DMS 273 treated with DMSO at 0.1 percent for 48 hours (cell line): ENCODE data around the gene RFLNA.
A peak's percentile ranks its signal among the peaks of the same experiment; 100 is the strongest.

Source experiments
- DNase-seq: peaks from one replicate; lab custom pipeline; 2025; lab: John Stamatoyannopoulos, UW

Gene RFLNA

GRCh38 chr12:124294780-124295341 lies at the start of gene RFLNA:
Gene RFLNA, plus strand, starts transcription at chr12:124295093. Its CDS starts 337 bp downstream, at chr12:124295430.
- DNase-seq: no peak

GRCh38 chr12:124247331-124247730 lies 47.6 kb upstream of the RFLNA start:
- no peak for DNase-seq

DNA sequence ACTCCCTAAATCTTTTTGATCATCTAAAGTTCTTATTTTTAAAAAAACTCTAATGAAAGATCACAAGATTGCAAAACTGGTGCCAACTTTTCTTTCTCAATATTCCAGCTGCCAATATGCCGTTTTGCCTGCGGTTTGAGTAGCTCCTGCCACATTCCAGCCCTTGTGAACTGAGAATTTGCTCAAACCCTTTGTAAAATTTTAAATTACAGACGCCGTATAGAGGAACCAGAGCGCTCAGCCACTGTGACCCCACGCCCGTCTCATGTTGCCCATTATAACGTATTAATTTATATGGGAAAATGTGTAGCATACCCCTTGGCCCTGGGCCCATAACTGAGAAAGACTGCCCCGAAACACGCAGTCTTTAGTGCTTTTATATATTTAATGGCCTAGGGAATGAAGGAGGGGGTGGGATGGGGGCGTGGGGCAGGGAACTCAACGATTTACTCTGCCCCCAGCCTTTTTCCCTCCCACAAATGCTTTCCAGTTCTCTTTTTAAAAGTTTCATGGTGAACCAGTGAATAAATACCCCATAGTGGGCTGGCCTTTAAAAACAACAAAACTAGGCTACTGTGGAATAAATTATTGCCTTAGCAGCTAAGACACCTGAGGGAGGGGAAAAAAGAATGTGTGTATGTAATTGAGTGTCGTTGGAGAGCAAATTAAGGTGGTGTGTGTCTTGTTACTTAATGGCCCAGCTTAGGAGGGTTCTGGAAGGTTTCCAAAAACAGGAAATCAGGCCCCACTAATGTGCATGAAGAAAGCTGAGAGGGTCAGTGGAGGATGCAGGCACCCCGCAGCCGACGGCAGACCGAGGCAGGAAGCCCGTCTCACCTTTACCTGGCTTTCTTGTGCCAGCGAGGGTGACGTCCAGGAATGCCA lies 45.7 kb upstream of the RFLNA start:
- DNase-seq: no peak

- DNase-seq: no peak
These were observed 43.7 kb upstream of the RFLNA start for GRCh38 chr12:124251186-124251585.

GRCh38 chr12:124252964-124253363 lies 41.9 kb upstream of the RFLNA start:
- DNase-seq: no peak

DNA sequence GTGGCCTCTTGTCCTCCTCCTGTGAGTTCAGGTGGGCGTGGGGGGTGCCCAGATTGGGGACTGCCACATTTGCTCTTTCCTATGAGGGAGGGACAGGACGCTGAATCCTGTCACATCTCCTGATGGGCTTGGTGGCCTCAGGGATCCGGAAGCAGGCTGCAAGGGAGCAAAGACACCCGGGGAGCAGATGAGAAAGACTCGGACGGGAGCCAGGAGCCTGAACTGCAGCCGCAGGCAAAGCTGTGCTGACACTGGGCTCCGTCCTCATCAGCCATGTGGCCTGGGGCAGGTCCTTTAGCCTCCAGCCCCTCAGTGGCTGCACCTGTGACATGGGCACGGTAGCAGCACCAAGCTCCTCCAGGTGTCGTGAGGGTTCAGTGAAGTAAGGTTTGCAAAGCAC lies 40.8 kb upstream of the RFLNA start:
- DNase-seq: no peak

DNA sequence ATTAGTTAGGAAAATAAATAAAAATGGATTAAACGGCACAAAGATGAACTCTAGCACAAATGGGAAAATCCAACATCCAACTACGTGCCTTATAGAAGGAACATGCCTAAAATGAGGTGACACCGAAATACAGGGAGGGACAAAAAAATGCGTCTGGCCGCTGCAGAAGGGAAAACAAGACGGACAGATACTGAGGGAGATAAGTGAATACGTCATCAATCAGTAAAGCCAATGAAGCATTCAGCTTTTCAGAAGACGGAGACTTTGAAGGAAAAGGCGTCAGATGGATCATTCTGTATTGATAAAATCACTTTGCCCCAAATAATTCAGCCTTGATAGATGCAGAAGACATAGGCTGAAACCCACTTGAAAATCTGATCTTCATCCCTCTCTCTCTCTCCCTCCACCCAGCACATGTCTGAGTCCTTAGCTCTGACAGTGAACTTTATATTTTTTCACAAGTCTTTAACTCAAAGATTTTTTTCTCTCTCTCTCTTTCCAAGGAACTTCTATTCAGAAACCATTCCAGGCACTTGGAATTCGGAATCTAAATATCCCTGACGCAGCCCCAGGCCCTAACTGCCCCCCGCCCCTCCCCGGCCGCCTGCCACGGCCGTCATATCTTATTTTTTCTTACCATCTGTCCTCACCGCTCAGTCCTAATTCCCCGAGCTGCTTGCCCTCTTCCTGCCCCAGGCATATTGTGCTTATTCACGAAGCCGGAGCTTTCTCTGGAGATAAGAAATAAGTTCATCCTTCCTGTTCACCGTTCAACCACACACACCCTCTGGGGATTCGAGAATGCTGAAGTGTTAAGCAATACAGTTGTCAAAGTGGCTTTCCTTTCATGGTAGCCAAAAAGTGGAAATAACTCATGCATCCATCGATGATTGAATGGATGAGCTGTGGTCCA lies 35.5 kb upstream of the RFLNA start:
- no peak for DNase-seq

- no peak for DNase-seq
These were observed 33.0 kb upstream of the RFLNA start for GRCh38 chr12:124261885-124262284.

DNA sequence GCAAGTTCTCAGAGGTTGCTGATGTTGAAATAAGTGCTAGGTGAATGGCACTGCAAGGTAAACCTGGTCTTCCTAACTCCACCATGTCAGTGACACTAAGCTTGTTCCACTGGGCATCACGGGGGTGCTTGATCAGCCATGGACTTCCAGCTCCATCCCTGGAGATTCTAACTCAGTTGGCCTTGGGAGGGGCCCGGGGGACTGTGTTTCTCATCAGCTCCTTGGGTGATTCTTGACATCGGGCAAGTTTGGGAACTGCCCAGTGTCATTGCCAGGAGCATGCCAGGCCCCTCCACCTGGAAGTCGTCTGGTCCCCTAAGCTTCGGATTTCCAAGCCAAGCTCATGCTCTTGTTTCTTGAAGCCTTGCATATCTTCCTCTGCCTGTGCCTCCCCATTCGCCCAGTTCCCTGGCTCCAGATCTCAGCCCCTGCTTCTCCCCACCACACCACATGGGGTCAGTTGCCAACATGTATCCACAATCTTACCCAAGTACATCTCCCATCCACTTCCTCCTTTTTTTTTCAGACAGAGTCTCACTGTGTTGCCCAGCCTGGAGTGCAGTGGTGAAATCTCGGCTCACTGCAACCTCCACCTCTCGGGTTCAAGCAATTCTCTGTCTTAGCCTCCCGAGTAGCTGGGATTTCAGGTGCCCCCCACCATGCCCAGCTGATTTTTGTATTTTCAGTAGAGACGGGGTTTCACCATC lies 30.7 kb upstream of the RFLNA start:
- DNase-seq: no peak

GRCh38 chr12:124264879-124265278 lies 30.0 kb upstream of the RFLNA start:
- DNase-seq: no peak

- no peak for DNase-seq
These were observed 27.6 kb upstream of the RFLNA start for GRCh38 chr12:124267205-124267778.

- no peak for DNase-seq
These were observed 24.2 kb upstream of the RFLNA start for GRCh38 chr12:124270671-124271070.

DNA sequence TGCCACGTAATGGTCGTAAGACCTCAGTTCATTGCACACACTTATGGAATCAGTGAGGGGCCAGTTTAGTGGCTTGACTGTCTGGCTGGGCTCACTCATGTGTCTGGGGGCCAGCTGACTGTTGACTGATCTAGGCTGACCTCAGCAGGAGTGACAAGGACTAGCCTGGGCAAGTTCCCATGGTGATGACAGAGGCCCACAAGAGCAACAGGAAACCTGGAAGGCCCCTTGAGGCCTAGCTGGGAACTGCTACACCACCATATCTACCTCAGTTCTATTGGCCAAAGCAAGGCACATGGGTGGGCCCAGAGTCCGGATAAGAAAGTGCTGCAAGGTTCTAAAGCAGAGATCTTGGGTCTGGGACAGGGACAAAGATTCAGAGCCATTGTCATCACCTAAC lies 21.3 kb upstream of the RFLNA start:
- peak; percentile 10 for DNase-seq

DNA sequence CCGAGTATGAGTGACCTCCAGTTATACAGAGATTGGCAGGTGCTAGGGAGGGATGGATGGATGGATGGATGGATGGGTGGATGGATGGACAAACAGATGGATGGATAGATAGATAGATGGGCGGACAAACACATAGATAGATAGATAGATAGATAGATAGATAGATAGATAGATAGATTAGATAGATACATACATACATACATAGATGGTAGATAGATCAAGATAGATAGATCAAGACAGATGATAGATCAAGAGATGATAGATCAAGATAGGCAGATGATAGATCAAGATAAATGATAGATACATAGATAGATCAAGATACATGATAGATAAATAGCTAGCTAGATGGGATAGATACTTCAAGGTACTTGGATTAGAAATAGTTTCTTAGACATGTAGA lies 18.6 kb upstream of the RFLNA start:
- DNase-seq: no peak

DNA sequence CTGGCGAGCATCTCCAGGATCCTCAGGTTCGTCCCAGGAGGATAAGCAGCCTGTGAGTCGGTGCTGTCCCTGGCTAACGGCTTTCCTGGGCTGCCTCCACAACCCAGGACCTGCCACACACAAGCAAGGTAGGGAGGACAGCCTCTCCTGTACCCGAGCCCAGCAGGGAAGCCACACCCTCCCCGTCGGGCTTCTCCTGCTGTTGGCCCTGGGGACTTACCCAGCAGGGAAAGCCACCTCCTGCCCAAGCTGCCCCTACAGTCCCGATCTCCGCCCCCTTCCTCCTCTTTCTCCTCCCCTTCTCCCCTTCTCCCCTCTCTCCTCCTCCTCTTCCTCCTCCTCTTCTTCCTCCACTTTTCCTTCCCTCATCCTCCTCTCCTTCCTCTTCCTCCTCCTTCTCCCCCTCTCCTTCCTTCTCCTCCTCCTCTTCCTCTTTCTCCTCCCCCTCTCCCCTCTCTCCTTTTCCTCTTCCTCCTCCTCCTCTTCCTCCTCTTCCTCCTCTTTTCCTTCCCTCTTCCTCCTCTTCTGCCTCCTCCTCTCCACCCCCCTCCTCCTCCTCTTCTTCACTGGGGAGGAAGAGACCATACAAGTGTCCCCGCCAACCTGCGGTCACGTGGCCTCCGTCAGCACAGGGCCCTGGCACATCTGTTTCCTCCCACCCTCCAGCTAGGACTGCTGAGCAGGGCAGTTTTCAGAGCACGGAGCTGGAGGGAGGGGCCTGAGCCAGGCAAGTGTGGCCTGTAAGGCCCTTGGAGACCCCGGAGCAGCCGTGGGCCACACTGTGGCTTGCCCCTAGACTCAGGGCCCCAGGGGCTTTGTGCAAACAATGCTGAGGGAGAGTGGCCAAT lies 17.3 kb upstream of the RFLNA start:
- DNase-seq: no peak

DNA sequence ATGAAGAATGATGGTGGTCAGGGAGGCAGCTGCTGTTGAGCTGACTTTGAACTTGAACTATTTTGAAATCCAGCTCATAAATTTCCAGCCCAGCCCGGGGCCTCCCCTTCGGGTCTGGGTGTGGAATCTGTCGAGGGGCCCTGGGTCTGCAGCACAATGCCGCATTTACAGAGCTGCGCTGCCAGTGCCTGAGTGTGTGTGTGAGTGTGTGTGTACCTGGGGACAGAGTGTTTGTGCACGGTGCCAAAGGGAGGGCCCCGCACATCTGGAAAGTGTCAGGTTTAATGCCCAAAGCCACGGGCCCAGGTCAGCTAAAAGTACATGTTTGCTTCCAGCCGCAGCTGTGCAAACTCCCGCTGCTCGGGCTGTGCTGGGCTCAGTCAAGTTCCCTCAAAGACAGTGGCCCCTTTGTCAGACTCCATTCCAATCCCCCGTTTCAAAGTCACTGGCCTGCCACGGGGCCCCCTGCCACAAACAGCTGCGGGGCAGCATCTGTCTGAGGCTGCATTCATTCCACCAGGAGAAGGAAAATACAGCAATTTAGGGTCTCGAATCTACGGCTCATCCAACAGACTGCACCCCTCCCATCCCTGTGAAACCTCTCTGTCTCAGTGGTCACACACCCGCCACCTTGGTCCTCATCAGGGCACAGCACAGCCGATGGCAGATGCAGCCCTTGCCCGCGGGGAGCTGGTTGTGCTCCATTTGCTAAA lies 16.3 kb upstream of the RFLNA start:
- DNase-seq: no peak

DNA sequence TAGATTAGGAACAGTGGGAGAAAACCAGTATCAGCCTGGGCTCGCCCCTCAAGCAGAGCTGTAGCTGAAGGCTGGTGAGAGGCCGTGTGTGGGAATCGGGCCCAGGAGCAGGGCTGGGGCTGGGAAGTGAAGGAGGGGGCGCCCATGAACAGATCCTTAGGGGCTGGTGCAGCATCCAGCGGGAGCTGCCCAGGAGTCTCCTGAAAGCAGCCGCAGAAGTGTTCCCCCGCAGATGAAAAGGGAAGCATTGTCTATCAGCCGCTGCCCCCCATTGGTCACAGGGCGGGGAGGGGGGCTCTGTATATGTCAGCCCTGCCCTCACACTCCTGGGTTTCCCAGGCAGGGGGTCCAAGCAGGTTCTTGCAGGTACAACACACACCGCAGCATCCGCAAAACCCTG lies 15.6 kb upstream of the RFLNA start:
- DNase-seq: no peak

DNA sequence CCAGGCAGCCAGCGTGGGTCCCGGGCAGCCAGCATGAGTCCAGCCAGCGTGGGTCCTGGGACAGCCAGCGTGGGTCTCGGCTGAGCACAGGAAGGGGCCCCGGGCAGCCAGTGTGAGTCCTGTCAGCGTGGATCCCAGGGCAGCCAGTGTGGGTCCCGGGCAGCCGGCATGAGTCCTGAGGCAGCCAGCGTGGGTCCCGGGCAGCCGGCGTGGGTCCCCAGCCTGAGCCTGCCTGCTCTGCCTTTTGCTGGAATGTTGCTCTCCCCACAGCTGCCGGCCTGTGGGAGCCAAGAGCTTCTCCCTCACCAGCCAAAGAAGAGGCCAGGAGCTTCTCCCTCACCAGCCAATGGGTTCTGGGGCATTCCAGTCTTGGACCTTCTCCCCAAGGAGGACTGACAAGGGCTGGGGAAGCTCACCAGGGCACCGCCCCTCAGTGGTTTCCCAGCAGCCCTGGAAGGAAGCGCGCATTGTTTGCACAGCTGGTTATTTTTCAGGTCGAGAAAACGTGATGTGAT lies 15.0 kb upstream of the RFLNA start:
- no peak for DNase-seq

DNA sequence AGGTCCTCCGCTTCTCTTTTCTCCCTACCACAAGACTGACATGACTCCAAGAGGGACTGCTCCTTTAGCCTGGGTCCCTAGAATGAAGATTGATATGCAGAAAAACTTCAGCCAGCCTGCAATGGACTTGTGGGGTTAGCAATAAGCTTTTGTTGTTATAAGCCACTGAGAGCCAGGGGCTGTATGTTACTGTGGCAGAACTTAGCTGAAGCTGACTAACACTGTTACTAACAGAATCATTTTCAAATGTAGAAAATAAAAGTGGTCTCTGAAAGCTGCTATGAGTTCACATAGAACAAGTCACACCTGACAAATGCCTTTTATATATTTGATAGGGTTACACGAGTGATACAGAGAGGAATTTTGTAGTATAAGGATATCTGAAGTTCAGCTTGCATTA lies 13.6 kb upstream of the RFLNA start:
- DNase-seq: no peak

DNA sequence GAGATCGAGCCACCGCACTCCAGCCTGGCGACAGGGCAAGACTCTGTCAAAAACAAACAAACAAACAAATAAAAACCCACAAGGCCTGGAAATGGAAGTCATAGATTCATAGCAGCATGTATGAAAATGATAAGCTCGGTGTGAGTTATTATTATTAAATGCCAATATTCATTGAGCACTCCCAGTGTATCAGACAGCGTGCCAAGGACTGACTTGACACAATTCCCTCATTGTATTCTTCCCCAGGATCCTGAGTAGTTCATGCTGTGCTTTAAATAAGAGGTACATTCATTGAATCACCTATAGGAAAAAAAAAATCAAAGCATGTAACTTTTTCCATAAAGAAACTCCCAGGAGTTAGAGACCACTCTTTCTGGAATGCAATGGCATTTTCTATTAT lies 12.6 kb upstream of the RFLNA start:
- DNase-seq: no peak
